NCI-H146 treated with DMSO at 0.1 percent for 48 hours (cell line): Measurements from ENCODE around the gene CAMK4.
"Not testable (repeated sequence)": the region's sequence is repeated elsewhere in the genome, so short reads cannot be mapped to it uniquely, and the experiment has no call there.

Experiments used
- DNase-seq: peaks from one replicate; lab custom pipeline; 2025; ENCODE audit not compliant: unreplicated experiment; lab: John Stamatoyannopoulos, UW

CAMK4 gene

DNA sequence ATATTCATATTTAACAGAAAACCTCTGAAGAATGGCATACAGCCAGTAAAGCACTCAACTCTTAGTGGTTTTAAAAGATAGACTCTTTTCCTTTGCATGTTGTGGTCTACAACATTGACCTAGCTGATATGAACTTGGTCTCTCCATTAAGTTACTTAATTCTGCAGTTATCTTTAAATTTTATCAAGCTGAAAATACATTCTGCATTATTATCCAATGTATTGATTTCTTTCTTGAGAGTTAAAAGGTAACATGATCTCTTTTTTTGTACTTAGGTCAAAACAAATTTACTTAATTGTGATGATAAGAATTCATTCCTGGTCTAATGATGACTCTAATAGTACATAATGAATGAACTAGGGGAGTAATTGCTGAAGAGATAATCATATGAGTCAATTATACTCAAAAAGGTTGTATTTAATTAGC lies 155.2 kb downstream of the CAMK4 start:
- peak; percentile 73 for DNase-seq

DNA sequence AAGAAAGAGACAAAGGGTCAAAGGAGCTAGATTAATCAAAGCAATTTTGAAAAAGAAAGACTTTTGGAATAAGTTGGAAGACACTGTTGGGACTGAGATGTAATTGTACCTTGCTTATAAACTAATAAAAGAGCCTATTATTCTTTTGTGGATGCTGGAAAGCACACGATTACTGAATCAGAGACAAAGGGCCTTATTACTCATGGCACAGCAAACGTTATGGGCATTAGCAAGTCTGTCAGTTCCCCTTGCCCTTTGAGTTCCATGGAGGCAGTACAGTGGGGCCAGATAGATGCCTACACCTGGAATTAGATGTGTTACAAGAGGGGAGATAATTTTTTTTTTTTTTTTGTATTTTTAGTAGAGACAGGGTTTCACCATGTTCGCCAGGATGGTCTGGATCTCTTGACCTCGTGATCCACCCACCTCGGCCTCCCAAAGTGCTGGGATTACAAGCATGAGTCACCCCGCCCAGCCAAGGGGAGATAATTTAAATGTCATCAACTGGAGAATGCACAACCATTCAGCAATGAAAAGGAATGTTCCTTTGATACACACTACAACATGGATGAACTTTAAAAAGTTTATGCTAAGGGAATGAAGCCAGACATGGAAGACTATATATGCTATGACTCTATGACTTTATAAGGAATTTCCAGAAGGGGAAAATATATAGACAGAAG lies 159.2 kb downstream of the CAMK4 start:
- no peak for DNase-seq

DNA sequence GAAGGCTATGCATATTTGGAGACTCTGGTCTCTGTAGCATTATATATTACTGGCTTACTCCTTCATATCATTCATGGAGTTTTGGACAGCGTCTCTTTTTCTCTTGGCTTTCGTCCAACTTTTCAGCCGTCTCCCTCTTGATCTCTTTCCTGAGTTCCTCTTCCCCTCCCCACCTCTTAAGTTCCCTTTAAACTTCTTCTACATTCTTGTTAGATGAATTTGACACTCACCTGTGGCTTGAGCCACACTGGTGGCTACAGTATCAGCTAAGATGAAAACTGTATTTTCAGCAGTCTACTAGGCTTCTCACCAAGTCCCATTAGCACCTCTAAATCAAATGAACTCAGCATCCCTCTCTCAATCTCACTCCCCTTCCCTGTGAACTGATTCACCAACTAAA lies 160.0 kb downstream of the CAMK4 start:
- no peak for DNase-seq

DNA sequence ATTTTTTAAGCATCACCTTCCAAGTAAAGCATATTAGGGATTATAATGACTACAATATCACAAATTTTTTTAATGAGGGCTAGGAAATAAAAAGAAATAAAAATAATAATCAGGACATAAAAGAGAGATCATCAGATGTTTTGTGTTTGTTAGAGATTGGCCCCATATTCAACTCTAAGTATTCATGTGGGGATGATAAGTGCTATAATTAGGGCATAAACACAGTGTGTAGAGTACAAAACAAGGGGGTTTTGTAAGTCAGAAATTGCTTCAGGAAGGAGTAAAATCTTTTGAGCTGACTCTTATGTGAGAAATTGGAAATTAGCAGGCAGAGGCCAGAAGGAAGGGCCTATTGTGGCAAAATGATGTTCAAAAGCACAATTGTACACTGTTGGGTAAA lies 160.9 kb downstream of the CAMK4 start:
- no peak for DNase-seq

DNA sequence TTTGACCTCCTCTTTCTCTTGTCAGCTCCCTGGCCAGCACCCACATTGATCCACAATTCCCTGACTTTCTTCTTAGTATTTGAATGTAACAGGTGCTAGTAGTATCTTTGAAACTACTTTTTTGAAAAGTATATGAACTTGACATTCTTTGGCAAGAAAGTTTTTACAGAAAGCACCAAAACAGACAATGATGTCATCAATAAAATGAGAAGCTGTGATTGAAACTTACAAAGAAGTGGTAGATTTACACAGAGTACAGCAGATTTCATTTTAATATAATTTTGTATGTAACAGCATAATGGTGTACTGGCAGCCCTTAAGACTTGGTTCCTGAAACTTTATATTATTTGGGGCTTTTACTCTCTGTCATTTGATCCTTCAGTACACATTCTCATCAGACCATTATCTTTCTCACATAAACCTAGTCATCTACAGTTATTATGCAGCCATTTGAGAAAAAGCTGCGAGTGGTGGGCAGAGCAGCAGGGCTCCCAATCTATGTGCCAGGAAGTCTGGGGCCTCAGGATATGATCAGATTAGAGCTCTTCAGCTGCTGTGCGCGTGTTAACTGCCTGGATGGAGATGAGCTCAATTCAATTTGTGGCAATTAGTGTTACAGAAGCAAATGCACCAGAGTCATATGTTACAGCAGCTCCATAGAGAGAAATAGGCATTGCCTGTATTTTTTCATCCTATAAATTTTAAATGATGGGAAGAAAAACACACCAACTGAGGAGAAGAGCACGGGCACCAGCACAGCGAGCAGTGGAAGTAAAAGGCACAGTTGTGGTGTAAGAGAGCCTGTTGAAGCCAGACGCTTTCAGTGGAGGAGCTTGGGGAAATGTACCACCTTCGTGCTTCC lies 162.0 kb downstream of the CAMK4 start:
- peak; percentile 84 for DNase-seq

DNA sequence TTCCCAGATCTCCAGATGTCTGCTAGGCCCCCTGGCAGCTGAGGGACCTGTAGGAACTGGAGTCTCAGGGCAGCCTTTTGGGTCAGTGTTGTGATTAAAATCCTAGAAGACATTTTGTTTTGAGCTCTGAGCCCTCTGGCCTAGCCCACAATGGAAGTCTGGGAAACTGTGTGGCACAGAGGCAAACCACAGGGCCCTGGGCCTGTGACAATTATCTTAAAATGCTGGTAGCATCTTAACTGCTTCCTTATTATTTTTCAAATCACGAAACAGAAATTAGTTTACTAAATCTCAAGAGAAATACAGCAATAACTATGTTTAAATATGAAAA lies 162.6 kb downstream of the CAMK4 start:
- DNase-seq: no peak

DNA sequence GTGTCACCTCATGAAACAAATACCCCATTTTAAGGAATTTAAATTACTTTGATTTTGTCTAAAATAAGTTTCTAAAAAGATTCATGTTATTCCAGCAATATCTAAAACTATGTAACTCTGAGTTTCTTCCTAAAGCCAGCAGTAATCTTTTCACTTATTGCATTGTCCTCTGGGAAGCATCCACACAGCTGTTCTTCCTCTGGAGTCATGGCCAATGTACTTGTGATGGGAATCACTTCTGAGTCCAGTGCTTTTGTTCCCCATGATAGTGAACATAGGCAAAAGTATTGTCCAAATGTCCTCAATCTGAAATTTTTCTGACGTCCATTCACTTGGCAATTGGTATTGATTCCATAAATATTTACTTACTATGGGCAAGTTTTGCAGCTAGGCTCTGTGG lies 163.2 kb downstream of the CAMK4 start:
- DNase-seq: no peak

DNA sequence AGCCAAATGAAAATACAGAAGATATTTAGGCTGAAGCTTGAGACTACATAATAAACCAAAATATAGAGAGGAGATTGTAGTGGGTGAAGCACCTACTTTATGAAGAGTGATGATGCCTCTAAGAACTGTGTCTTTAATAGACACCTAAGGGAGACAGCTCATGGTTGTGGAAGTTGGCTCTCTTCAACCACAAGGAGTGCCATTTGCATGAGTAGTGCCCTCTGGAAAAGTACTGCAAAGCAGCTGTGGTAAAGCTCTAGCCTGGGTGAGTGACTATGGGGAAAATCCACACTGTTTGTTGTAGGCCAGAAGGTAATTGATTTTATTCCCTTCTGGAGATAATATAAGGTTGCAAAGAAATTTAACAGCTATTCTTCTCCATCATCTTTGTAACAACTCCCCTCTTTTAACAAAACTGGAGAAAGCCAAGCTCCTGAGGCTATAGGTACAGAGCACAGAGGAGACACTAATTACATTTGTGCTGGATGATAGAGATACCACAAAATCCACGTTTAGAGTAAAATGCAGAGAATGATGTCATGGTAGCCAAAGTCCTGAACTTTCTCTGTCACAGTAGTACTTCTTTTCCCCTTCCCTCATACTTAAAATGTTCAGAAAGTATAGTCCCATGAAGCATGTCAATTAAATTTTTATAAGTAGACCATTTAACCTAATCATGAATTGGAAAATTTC lies 165.4 kb downstream of the CAMK4 start:
- no peak for DNase-seq

DNA sequence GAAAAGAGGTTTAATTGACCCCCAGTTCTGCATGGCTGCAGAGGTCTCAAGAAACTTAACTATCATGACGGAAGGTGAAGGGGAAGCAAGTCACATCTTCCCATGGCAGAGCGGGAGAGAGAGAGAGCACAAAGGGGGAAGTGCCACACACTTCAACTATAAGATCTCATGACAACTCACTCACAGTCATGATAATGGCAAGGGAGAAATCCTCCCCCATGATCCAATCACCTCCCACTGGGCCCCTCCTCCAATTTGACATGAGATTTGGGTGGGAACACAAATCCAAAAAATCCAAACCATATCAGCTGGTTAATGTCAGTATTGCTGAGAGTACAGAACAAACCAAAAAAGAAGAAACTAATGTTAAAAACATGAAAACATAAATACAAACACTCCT lies 168.0 kb downstream of the CAMK4 start:
- DNase-seq: no peak

DNA sequence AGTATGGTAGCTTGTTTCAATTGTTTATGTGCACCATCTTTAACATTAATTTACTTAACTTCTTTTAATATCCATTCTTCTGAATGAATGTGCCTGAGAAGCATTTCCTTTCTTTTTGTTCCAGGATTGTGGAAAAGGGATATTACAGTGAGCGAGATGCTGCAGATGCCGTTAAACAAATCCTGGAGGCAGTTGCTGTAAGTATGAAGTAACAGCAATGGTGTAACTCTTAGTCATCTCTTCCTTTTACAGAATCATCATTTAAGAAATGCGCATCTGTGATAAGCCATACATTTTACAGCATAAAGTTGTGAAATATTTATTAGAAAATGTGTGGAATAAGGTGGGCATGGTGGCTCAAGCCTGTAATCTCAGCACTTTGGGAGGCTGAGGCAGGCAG lies 170.4 kb downstream of the CAMK4 start:
- no peak for DNase-seq

DNA sequence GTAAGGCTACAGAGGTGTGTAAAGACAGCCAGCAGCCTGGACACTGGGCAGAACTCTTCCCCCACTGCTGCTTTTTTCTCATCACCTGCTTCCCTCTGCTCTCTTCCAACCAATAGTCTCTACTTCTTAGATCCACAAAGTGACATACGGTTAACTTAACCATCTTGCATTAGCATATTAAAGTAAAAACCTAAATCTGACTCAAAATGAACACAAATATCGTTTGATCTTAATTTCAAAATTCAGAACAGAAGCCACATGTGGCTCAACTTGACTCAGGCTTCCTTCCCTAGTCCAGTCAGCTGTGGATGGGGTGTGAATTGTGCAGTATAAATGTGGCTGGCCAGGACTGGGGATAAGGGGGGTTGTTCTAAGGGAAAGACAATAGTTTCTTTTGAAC lies 173.8 kb downstream of the CAMK4 start:
- DNase-seq: no peak

DNA sequence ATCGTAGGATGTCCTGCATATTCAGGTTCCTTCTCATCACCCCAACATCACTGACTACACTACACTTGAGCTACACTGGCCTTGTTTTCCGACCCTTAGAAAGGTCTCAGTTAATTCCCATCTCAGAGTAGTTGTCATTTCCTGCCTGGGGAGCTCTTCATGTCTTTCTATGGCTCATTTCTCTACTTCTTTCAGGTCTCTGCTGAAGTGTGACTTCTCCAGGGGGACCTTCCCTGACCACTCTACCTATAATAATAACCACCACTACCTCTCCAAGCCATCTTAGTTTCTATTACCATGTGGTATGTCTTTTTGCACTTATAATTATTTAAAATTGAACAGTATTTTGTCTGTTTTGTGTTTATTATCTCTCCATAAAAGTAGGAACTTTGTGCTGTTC lies 174.9 kb downstream of the CAMK4 start:
- DNase-seq: no peak

DNA sequence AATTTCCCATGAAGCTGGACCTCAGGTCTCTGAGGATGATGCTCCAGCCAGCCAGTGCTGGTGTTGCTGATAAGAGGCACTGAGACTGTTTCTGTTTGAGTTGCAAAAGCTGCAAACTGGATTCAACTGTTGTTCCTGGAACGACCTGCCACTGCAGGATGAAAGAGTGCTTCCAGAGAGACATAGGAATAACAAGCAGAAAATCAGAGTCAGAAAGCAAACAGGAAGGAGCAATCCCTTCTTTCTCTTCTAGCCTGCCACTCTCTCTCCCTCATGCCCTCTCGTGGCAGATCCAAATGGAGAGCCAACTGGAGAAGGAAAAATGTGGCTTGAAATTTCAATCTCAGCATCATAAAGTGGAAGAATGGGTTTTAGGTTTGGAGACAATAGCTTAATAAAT lies 177.7 kb downstream of the CAMK4 start:
- DNase-seq: no peak

DNA sequence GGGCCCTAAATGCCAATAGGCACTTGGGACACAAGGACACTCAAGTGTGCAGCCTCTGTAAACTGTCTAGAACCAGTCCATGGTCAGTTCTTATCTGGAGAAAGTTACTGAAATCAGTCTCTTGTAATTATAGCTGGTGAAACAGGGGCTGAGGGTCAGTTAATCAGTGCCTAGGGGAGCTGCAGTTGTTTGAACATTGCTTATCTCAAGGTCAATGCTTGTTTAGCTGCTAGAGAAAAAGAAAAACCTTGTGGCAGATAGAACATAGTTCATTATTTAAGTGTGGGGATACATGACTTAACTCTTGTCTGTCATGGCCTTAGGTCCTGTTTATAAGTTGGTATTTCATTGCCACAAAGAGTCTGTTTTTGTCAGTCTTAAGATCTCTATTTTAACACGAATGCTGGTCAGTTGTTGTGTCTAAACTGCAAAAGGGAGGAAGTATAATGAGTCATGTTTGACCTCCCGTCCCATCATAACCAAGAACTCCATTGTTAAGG lies 180.1 kb downstream of the CAMK4 start:
- DNase-seq: no peak

DNA sequence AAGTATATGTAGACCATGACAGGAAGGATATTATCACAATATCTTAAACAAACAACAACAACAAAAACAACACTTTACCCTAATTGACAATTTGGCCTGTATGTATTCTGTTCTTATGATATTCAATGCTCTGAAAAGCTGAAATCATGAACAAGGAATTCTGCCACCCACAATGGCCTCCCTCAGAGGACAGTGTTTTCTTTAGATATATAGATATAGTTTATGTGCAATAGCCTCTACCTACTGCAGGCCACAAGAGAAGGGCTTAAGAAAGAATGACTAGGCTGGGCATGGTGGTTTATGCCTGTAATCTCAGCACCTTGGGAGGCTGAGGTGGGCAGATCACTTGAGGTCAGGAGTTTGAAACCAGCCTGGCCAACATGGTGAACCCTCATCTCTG lies 183.4 kb downstream of the CAMK4 start:
- no peak for DNase-seq

DNA sequence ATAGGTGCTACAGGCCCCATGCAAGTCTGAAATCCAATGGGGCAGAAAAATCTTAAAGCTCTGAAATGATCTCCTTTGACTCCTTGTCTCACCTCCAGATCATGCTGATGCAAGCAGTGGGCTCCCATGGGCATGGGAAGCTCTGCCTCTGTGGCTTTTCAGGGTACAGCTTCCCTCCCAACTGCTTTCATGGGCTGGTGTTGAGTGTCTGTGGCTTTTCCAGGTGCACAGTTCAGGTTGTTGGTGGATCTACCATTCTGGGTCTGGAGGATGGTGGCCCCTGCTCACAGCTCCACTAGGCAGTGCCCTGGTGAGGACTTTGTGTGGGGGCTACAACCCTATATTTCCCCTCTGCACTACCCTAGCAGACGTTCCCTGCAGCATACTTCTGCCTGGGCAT lies 184.6 kb downstream of the CAMK4 start:
- DNase-seq: no peak

DNA sequence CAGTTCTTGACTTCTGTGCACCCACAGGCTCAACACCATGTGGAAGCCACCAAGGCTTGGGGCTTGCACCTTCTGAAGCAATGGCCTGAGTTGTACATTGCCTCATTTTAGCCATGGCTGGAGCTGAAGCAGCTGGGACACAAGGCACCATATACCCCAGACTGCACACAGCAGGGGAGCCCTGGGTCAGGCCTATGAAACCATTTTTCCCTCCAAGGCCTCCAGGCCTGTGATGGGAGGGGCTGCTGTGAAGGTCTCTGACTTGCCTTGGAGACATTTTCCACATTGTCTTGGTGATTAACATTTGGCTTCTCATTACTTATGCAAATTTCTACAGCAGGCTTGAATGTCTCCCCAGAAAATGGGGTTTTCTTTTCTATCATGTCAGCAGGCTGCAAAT lies 185.1 kb downstream of the CAMK4 start:
- not testable (repeated sequence) for DNase-seq

DNA sequence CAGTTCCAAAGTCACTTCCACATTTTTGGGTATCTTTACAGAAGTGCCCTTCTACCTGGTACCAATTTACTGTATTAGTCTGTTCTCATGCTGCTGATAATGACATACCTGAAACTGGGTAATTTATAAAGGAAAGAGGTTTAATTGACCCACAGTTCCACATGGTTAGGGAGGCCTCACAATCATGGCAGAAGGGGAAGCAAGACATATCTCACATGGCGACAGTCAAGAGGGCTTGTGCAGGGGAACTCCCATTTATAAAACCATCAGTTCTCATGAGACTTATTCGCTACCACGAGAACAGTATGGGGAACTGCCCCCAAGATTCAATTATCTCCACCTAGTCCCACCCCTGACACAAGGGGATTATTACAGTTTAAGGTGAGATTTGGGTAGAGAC lies 185.9 kb downstream of the CAMK4 start:
- not testable (repeated sequence) for DNase-seq

DNA sequence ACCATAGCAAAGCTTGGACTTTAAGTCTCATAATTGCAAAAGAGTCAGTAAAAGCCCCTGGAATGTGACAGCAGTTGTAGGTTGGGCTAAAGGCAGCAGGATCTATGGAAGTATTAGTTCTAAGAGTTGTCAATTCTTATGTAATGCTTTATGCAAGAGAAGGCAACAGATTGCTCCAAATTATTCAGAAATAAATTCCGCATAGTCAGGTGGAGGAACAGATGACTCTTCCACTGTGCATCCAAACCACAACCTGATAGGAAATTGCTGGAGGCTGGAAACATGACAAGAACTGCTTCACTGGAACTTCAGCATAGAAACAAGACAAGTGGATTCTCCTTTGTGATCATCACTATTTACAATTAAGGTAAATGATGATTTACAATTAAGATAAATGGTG lies 187.1 kb downstream of the CAMK4 start:
- no peak for DNase-seq

DNA sequence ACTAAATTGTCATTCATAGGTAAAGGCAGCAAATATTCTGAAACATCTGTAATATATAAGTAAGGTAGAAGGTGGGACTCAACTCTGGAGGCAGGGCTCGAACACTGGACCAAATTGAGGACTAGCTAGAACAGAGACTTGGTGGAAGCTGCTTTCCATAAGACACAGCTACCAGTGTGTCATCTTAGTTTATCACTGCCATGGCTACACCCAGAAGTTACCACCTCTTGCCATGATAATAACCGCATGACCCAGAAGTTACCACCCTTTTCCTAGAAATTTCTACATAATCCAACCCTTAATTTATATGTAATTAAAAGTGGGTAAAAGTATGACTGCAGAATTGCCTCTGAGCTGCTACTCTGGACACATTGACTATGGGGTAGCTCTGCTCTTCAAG lies 188.4 kb downstream of the CAMK4 start:
- no peak for DNase-seq

DNA sequence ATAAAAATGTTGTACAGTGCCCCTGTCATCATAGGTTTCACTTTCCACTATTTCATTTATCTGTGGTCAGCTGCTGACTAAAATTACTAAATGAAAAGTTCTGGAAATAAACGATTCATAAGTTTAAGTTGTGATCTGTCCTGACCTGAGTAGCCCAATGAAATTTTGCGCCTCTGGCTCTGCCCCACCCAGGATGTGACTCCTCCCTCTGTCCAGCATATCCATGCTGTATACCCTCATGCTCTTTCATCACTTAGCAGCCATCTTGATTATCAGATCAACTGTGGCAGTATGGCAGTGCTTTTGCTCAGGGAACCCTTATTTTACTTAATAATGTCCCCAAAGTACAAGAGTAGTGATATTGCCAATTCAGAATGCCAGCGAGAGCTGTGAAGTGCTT lies 190.9 kb downstream of the CAMK4 start:
- DNase-seq: no peak

DNA sequence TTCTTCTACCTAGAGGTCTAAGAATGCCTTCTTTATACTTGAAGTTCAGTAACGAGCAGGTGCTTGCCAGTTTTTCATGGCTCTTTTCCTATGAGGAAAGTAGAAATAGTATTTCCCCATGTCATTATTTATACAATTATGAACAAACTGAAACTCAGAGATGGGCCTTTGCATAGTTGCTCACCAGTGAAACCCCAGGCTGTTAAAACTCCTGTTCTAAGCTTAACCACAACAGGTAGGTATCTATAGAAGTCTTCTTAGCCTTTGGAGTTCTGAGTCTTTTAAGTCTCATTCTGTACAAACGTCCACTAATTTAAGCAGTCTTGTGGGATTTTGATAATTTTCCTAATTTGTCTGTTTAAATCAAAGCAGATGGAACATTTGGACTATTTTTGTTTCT lies 198.1 kb downstream of the CAMK4 start:
- no peak for DNase-seq
